Fibroblast of the conjunctiva (primary cell): Measurements from ENCODE around the gene CALY.

Experiments used
- DNase-seq: peaks from one replicate; pipeline ENCODE4 v3.0.0-alpha.2; 2010; ENCODE audit warnings: low read depth

Gene CALY

GRCh38 chr10:133366130-133366478 is 29.4 kb upstream of the CALY start:
- DNase-seq = no peak

GRCh38 chr10:133365461-133366129 is 28.9 kb upstream of the CALY start:
- DNase-seq = no peak

- no peak for DNase-seq
These were observed 28.1 kb upstream of the CALY start for GRCh38 chr10:133364645-133365431.

- DNase-seq = no peak
These were observed 26.1 kb upstream of the CALY start for GRCh38 chr10:133362846-133363245.

GRCh38 chr10:133361773-133362441 is 25.2 kb upstream of the CALY start:
- DNase-seq = no peak

GRCh38 chr10:133361227-133361626 is 24.5 kb upstream of the CALY start:
- DNase-seq = no peak

- no peak for DNase-seq
These were observed 23.4 kb upstream of the CALY start for GRCh38 chr10:133359972-133360610.

- DNase-seq = no peak
These were observed 22.9 kb upstream of the CALY start for GRCh38 chr10:133359554-133359971.

GRCh38 chr10:133358925-133359310 is 22.2 kb upstream of the CALY start:
- no peak for DNase-seq

GRCh38 chr10:133358162-133358924 is 21.6 kb upstream of the CALY start:
- DNase-seq = no peak

GRCh38 chr10:133357285-133358161 is 20.8 kb upstream of the CALY start, which contains the start of gene FUOM:
Gene FUOM (minus strand): TSS chr10:133358019. CDS start chr10:133358007, 12 bp downstream.
- DNase-seq = no peak

- no peak for DNase-seq
These were observed 20.0 kb upstream of the CALY start for GRCh38 chr10:133356549-133357284.

- no peak for DNase-seq
These were observed 19.3 kb upstream of the CALY start for GRCh38 chr10:133355991-133356390.

GRCh38 chr10:133355266-133355665 is 18.6 kb upstream of the CALY start:
- no peak for DNase-seq

GRCh38 chr10:133354672-133355240 is 18.1 kb upstream of the CALY start:
- DNase-seq = no peak

- no peak for DNase-seq
These were observed 17.4 kb upstream of the CALY start for GRCh38 chr10:133353988-133354605.

- DNase-seq = no peak
These were observed 16.7 kb upstream of the CALY start for GRCh38 chr10:133353202-133353959.
